NCI-H2107 treated with DMSO at 0.1 percent for 48 hours (cell line): Measurements from ENCODE around the gene SERINC5.
"Not testable (repeated sequence)": the region's sequence is repeated elsewhere in the genome, so short reads cannot be mapped to it uniquely, and the experiment has no call there.

Experiments
- DNase-seq: peaks from one replicate; lab custom pipeline; 2025; ENCODE audit not compliant: unreplicated experiment; lab: John Stamatoyannopoulos, UW

Gene SERINC5

GRCh38 chr5:80255811-80256712 is at the start of gene SERINC5:
Gene SERINC5, minus strand, starts transcription at chr5:80256048. Its CDS starts 126 bp downstream, at chr5:80255922.
- no peak for DNase-seq

- DNase-seq, result no peak
These were observed 46.8 kb upstream of the SERINC5 start for GRCh38 chr5:80302636-80303035.

- DNase-seq, result not testable (repeated sequence)
These were observed 45.5 kb upstream of the SERINC5 start for GRCh38 chr5:80301342-80301741.

- not testable (repeated sequence) for DNase-seq
These were observed 44.9 kb upstream of the SERINC5 start for GRCh38 chr5:80300796-80301195.

- DNase-seq, result no peak
These were observed 44.3 kb upstream of the SERINC5 start for GRCh38 chr5:80300125-80300524.

- DNase-seq, result no peak
These were observed 43.8 kb upstream of the SERINC5 start for GRCh38 chr5:80299601-80300000.

- no peak for DNase-seq
These were observed 40.3 kb upstream of the SERINC5 start for GRCh38 chr5:80296121-80296520.

- no peak for DNase-seq
These were observed 35.9 kb upstream of the SERINC5 start for GRCh38 chr5:80291761-80292160.

- DNase-seq, result no peak
These were observed 33.5 kb upstream of the SERINC5 start for GRCh38 chr5:80289320-80289719.

- no peak for DNase-seq
These were observed 32.3 kb upstream of the SERINC5 start for GRCh38 chr5:80288177-80288576.

GRCh38 chr5:80284720-80285119 is 28.9 kb upstream of the SERINC5 start:
- no peak for DNase-seq

GRCh38 chr5:80283360-80283759 is 27.5 kb upstream of the SERINC5 start:
- no peak for DNase-seq

- no peak for DNase-seq
These were observed 26.2 kb upstream of the SERINC5 start for GRCh38 chr5:80282054-80282453.

- DNase-seq, result no peak
These were observed 21.3 kb upstream of the SERINC5 start for GRCh38 chr5:80277191-80277590.

- DNase-seq, result no peak
These were observed 20.3 kb upstream of the SERINC5 start for GRCh38 chr5:80276186-80276585.

- DNase-seq, result peak; percentile 5
These were observed 19.5 kb upstream of the SERINC5 start for GRCh38 chr5:80275347-80275746.

- not testable (repeated sequence) for DNase-seq
These were observed 14.7 kb upstream of the SERINC5 start for GRCh38 chr5:80270543-80270942.

GRCh38 chr5:80269991-80270438 is 14.2 kb upstream of the SERINC5 start:
- no peak for DNase-seq

GRCh38 chr5:80268916-80269315 is 13.1 kb upstream of the SERINC5 start:
- DNase-seq, result no peak

GRCh38 chr5:80266566-80266965 is 10.7 kb upstream of the SERINC5 start:
- no peak for DNase-seq

GRCh38 chr5:80260461-80260860 is 4.6 kb upstream of the SERINC5 start:
- DNase-seq, result no peak

- no peak for DNase-seq
These were observed 3.8 kb upstream of the SERINC5 start for GRCh38 chr5:80259511-80260203.
